Right renal cortex interstitium (tissue), 3 donors: ENCODE data around the gene HIKESHI. TPM values are rescaled to one million over a fixed set of nuclear protein-coding genes. Genes with fewer than 3 reads are reported as not detected.
A peak's percentile ranks its signal among the peaks of the same experiment; 100 is the strongest.
"Not testable (repeated sequence)": the region's sequence is repeated elsewhere in the genome, so short reads cannot be mapped to it uniquely, and the experiment has no call there.

Experiments used
- DNase-seq, 3 donors: peaks; one replicate each; pipeline ENCODE4 v3.0.0-alpha.2; 2013; ENCODE audit warnings: low read depth in 3 of 3, low spot score in 2 of 3
- polyA plus RNA-seq, 3 donors: library from polyadenylated mRNA; unstranded; fragments of 120-200 nt; gene quantifications; one replicate each; pipeline ENCODE4 v1.2.1, GENCODE V29; 2013; ENCODE audit not compliant: insufficient read length in 3 of 3

The HIKESHI gene
- polyA plus RNA-seq, 3 donors: 49.8 to 52.5 (median 50.4) TPM

- DNase-seq: peak in 1 of 3 donors; percentile 15
Measured at GRCh38 chr11:86291466-86292262, 10.4 kb upstream of the HIKESHI start.

GRCh38 chr11:86292912-86293616 is 9.0 kb upstream of the HIKESHI start:
- no peak for DNase-seq

- no peak for DNase-seq
Measured at GRCh38 chr11:86294026-86294425, 8.0 kb upstream of the HIKESHI start.

- DNase-seq: no peak
Measured at GRCh38 chr11:86301742-86302091, 323 bp upstream of the HIKESHI start.

GRCh38 chr11:86303257-86303656 is 1.2 kb downstream of the HIKESHI start:
- no peak for DNase-seq

- not testable (repeated sequence) for DNase-seq
Measured at GRCh38 chr11:86308710-86309109, 6.7 kb downstream of the HIKESHI start.

GRCh38 chr11:86313793-86314192 is 11.8 kb downstream of the HIKESHI start:
- DNase-seq: no peak

GRCh38 chr11:86314636-86315035 is 12.6 kb downstream of the HIKESHI start:
- no peak for DNase-seq

GRCh38 chr11:86335131-86335767 is 33.2 kb downstream of the HIKESHI start:
- no peak for DNase-seq

GRCh38 chr11:86337227-86337626 is 35.2 kb downstream of the HIKESHI start:
- no peak for DNase-seq

- DNase-seq: no peak
Measured at GRCh38 chr11:86341382-86341781, 39.3 kb downstream of the HIKESHI start.

- no peak for DNase-seq
Measured at GRCh38 chr11:86346513-86346912, 44.5 kb downstream of the HIKESHI start.

GRCh38 chr11:86355256-86355655 is 53.2 kb downstream of the HIKESHI start:
- no peak for DNase-seq

GRCh38 chr11:86357412-86357811 is 55.4 kb downstream of the HIKESHI start:
- not testable (repeated sequence) for DNase-seq

- DNase-seq: no peak
Measured at GRCh38 chr11:86358720-86359119, 56.7 kb downstream of the HIKESHI start.

- DNase-seq: no peak
Measured at GRCh38 chr11:86360775-86361395, 58.8 kb downstream of the HIKESHI start.

GRCh38 chr11:86363424-86363823 is 61.4 kb downstream of the HIKESHI start:
- no peak for DNase-seq

GRCh38 chr11:86365546-86365945 is 63.5 kb downstream of the HIKESHI start:
- no peak for DNase-seq

GRCh38 chr11:86369668-86370067 is 67.6 kb downstream of the HIKESHI start:
- no peak for DNase-seq

- DNase-seq: no peak
Measured at GRCh38 chr11:86370171-86370570, 68.1 kb downstream of the HIKESHI start.

GRCh38 chr11:86370922-86371594 is 69.0 kb downstream of the HIKESHI start:
- DNase-seq: no peak
